ENCODE measurements around the gene WDFY1. TPM values are rescaled to one million over a fixed set of nuclear protein-coding genes. Genes with fewer than 3 reads are reported as not detected.

The WDFY1 gene
- total and polyA plus RNA-seq, 2 donors (not counting 3 experiments of a cell fraction or from before 2014, with no cell fraction given) = 54.7 to 68.7 TPM

- peaks cover 6% of the 10 kb centered on the region for H3K4me1 ChIP-seq (ENCODE audit: control insufficient read depth, extremely low read depth, insufficient read depth, low read length)
- H3K4me3 ChIP-seq (replicated peaks in 1 of 3; ENCODE audit: insufficient read depth in 1 of 3, low read depth in 1 of 3, low read length in 3 of 3) = no peak overlapping the region
- intact Hi-C loops (cut with micrococcal nuclease) (loop anchor here (5.0 kb wide), 1 partner anchor 1766 kb away; no protein-coding TSS in a partner anchor), dilution Hi-C loops (cut with MboI; ENCODE audit: extremely low pct_ligation_motif_present, low sequenced_read_pairs) (no loop called here)
- TF ChIP-seq CTCF (IDR thresholded peaks at IDR 0.05; ENCODE audit: extremely low read depth in 1 of 2, insufficient read depth in 1 of 2, low read depth in 1 of 2, low read length in 2 of 2) (no peak), GATA2 (IDR thresholded peaks at IDR 0.05; ENCODE audit: insufficient read depth, insufficient read length, low read depth, low read length) (no peak), FOS (IDR thresholded peaks at IDR 0.05; ENCODE audit: borderline replicate concordance, insufficient read depth, low read length) (peak; percentile 55), MAX (IDR thresholded peaks at IDR 0.05; ENCODE audit: insufficient read depth, insufficient read length) (no peak), JUN (IDR thresholded peaks at IDR 0.05; ENCODE audit: borderline replicate concordance, insufficient read depth, insufficient read length, low read depth) (peak; percentile 63), POLR2A (IDR thresholded peaks at IDR 0.05; ENCODE audit: low read depth, low read length) (no peak), EZH2 (IDR thresholded peaks at IDR 0.05; ENCODE audit: borderline replicate concordance, low read depth, low read length, severe bottlenecking) (no peak)
- FAIRE-seq (peak; percentile 92), DNase-seq (ENCODE audit: low read depth, low spot score) (peak; percentile 81)
- H3K9ac ChIP-seq (replicated peaks; ENCODE audit: extremely low read depth, insufficient read depth, low read length) = no peak overlapping the region
- no peaks in the 10 kb centered on the region for H3K79me2 ChIP-seq (ENCODE audit: control insufficient read depth, insufficient read depth, low read length)
- no peak overlapping the region for H2AFZ ChIP-seq (ENCODE audit: low read depth, low read length)
- H3K27me3 ChIP-seq (ENCODE audit: control insufficient read depth in 2 of 2, insufficient read depth in 2 of 2, low read length in 2 of 2) = no peaks in the 10 kb centered on the region
- ChIA-PET POLR2A (no interaction called here), CTCF (interaction anchor here (1.4 to 3.3 kb wide), 3 partner anchors 10 to 307 kb away, joined by 4 to 22 read pairs (median 17); no protein-coding TSS in a partner anchor)
- no TSS peak for BruUV-seq (replicated peaks)
- no peak overlapping the region for H3K4me2 ChIP-seq (ENCODE audit: insufficient read depth, low read length)
- no peaks in the 10 kb centered on the region for H3K9me3 ChIP-seq (replicated peaks; ENCODE audit: control insufficient read depth, insufficient read depth, low read length)
- no peaks in the 10 kb centered on the region for H3K9me1 ChIP-seq (replicated peaks; ENCODE audit: control insufficient read depth, extremely low read depth, insufficient read depth, low read length)
- peak overlapping the region; percentile 20 for H3K27ac ChIP-seq (ENCODE audit: insufficient read depth, low read depth, low read length)
- no peaks in the 10 kb centered on the region for H3K36me3 ChIP-seq (ENCODE audit: control insufficient read depth in 2 of 2, extremely low read depth in 1 of 2, insufficient read depth in 2 of 2, low read length in 2 of 2)
- H4K20me1 ChIP-seq (replicated peaks; ENCODE audit: control insufficient read depth, extremely low read depth, insufficient read depth, low read length) = no peaks in the 10 kb centered on the region
Observed at GRCh38 chr2:223976635-223977226, 31.6 kb upstream of the WDFY1 start.

Measured in endothelial cell of umbilical vein (primary cell).